Hematopoietic multipotent progenitor cell treated with erythropoietin and hydrocortisone succinate and interleukin-3 and kit ligand, for 15 days (in vitro differentiated cells): ENCODE data around the gene RPS13.
"Not testable (repeated sequence)": the region's sequence is repeated elsewhere in the genome, so short reads cannot be mapped to it uniquely, and the experiment has no call there.

ENCODE experiments used
- DNase-seq: peaks from one replicate; pipeline ENCODE4 v3.0.0-alpha.2; 2015; ENCODE audit warnings: low spot score

RPS13 gene

GRCh38 chr11:17077520-17078401 is at the start of gene RPS13:
RPS13 (minus strand) TSS chr11:17077667; CDS start chr11:17077641, 26 bp downstream.
- DNase-seq, result peak; percentile 98

- DNase-seq, result no peak
These were observed 44.5 kb upstream of the RPS13 start for GRCh38 chr11:17121981-17122380.

- no peak for DNase-seq
These were observed 39.8 kb upstream of the RPS13 start for GRCh38 chr11:17117262-17117661.

GRCh38 chr11:17116117-17116516 is 38.6 kb upstream of the RPS13 start:
- DNase-seq, result no peak

- not testable (repeated sequence) for DNase-seq
These were observed 30.3 kb upstream of the RPS13 start for GRCh38 chr11:17107745-17108144.

DNA sequence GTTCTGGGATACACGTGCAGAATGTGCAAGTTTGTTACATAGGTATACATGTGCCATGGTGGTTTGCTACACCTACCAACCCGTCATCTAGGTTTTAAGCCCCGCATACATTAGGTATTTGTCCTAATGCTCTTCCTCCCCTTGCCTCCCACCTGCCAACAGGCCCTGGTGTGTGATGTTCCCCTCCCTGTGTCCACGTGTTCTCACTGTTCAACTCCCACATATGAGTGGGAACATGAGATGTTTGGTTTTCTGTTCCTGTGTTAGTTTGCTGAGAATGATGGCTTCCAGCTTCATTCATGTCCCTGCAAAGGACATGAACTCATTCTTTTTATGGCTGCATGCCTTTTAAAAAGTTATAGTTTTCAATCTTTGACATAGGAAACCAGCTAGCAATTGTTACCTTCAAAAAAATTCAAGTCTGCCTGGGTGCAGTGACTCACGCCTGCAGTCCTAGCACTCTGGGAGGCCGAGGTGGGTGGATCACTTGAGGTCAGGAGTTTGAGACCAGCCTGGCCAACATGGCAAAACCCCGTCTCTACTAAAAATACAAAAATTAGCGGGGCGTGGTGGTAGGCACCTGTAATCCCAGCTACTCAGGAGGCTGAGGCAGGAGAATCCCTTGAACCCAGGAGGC is 28.1 kb upstream of the RPS13 start:
- not testable (repeated sequence) for DNase-seq

GRCh38 chr11:17102462-17102861 is 25.0 kb upstream of the RPS13 start:
- DNase-seq, result no peak

DNA sequence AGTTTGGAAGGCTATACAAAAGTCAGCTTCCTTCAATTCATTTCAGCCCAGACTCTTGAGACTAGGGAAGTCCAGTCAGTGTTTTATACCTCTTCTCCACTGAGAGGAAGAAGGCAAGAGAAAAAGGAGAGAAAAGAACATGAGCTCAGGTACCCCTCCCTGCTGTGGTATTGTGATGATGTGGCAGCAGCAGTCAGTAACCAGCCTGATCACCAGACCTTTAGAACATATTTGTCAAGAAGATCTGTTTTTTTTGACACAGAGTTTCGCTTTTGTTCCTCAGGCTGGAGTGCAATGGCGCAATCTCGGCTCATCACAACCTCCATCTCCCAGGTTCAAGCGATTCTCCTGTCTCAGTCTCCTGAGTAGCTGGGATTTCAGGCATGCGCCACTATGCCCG is 21.2 kb upstream of the RPS13 start:
- no peak for DNase-seq

DNA sequence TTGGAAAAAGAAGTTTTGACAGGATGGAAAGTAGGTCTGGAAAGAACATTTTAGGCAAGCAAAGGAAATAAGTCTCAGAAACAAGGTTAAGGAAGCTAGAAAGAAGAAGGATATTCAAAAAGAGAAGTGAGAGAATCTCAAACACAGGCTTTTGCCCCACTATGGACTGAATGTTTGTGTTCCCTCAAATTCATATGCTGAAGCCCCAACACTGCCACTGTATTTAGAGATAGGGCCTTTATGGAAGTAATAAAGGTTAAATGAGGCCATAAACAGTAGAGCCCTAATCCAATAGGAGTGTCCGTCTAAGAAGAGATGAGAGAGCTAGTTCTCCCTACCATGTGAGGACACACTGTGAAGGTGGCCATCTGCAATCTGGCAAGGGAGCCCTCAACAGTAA is 20.6 kb upstream of the RPS13 start:
- DNase-seq, result no peak

GRCh38 chr11:17085976-17086375 is 8.5 kb upstream of the RPS13 start:
- DNase-seq, result not testable (repeated sequence)

- no peak for DNase-seq
These were observed 287 bp downstream of the RPS13 start for GRCh38 chr11:17077240-17077519.

DNA sequence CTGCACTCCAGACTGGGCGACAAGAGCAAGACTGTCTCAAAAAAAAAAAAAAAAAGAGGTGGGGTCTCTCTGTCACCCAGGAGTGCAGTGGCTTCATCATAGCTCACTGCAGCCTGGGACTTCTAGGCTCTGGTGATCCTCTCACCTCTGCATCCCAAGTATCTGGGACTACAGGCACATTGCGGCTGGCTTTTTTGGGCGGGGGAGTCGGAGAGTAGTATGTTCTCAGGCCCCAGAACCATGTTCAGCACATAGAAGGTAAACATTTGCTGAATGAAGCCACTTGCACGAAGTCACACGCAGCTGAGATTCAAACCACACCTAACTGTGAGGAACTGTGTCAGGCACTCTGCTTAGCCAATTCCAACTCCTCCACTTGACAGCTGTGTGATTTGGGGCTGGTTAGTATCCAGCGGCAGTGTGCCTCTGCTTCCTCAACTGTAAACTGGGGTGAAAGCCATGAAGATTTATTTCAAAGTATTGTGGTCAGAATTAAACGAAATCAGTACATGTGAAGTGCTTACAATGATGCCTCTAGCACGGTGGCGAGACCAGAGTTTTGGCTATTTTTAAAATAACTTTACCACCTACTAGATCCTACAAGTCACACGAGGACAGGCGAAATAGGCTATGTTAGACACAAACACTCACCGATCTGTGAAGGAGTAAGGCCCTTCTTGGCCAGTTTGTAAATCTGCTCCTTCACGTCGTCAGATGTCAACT is 789 bp downstream of the RPS13 start:
- no peak for DNase-seq

DNA sequence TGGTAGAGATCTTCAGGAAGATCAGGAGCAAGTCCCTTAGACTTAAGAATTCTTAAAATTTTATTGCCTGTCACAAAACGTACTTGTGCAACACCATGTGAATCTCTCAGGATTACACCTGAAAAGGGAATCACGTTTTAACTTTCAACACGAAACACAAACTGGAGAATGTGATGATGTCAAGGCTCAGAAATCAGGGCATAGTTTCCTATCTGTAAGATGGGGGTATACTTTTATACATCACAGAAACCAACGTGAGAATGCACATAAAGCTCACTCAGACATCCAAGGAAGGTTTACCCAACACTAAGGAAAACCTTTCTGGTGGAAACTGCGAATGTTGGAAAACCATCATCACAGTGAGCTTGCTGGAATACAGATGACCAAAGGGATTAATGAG is 2.0 kb downstream of the RPS13 start:
- no peak for DNase-seq

- DNase-seq, result no peak
These were observed 4.0 kb downstream of the RPS13 start for GRCh38 chr11:17073370-17074027.

DNA sequence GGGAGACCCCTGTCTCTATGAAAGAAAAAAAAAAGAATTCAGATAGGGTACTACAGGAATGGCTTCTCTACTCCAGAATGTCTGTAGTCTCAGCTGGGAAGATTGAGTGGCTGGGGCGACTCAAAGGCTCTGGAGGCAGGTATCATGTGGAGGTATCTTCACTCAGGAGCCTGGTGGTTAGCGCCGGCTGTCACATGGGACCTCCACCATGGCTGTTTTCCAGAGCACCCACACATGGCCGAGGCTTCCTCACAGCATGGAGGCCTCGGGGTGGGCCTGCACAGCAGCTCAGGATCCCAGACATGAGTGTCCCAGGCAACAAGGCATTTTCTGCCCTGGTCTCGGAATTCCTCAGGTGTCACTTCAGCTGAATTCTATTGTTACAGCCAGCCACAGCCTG is 10.1 kb downstream of the RPS13 start:
- no peak for DNase-seq

DNA sequence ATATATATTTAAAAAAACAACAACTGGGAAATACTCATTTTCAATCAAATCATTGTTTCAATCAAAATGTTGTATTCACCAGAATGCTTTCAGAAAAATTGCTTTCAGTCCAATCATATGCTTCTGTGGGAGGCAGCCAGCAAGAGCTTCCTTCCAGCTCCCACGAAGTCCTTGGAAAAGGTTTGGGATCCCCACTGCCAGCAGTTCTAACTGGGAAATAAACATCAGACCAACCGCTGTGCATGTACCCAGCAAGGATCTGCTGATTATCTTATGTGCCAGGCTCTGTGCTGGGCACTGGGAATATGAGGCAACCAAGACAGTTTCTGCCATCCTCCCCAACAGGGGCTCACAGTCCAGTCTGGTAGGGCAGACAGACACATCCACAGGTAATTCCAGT is 10.8 kb downstream of the RPS13 start:
- no peak for DNase-seq

- DNase-seq, result peak; percentile 30
These were observed 14.1 kb downstream of the RPS13 start for GRCh38 chr11:17063171-17064002.

GRCh38 chr11:17051146-17051545 is 26.3 kb downstream of the RPS13 start:
- not testable (repeated sequence) for DNase-seq

DNA sequence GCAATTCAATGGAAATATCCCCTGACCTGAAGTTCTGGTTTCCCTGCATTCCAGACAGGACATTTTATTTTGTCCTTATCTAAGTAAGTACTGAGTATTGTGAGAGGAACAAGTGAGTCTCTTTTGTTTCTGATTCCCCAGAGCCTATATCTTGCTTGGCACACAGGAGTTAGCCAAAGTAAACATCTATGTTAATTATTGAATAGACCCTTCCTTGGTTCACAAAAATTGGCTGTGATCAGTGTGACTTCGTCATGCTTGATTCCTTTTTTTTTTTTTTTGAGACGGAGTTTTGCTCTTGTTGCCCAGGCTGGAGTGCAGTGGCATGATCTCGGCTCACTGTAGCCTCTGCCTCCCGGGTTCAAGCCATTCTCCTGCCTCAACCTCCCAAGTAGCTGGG is 29.0 kb downstream of the RPS13 start:
- DNase-seq, result not testable (repeated sequence)

- DNase-seq, result no peak
These were observed 30.8 kb downstream of the RPS13 start for GRCh38 chr11:17046690-17047089.
